Stimulated activated CD8-positive, alpha-beta memory T cell treated with anti-CD3 and anti-CD28 coated beads, Interleukin-12 subunit alpha, Interleukin-12 subunit beta, amount 100 ng/mL, for 24 hours (primary cell): ENCODE measurements around the gene TCF7L2.

Experiments used
- DNase-seq: peaks from one replicate; pipeline ENCODE4 v3.0.0-alpha.2; 2020; ENCODE audit errors: extremely low read depth

TCF7L2 gene

DNA sequence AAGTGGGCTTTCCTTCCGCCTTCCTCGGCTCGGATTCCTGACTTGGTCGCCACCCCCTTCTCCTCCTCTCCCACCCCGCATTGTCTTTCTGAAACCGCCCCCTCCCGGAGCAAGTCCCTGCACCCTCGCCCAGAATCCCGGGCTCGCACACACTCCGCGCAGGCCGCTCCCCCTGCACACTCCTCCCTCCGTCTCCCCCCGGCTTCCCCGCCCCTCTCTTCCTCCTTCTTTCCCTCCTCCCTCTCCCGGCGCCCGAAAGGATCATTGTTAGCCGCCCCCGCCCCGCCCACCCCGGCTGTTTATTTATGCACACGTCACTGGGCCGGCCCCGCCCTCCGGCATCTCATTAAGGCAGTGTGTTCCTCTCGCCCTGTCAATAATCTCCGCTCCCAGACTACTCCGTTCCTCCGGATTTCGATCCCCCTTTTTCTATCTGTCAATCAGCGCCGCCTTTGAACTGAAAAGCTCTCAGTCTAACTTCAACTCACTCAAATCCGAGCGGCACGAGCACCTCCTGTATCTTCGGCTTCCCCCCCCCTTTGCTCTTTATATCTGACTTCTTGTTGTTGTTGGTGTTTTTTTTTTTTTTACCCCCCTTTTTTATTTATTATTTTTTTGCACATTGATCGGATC lies at the start of gene TCF7L2:
TSS of gene TCF7L2 (plus strand) at position 373 of the 633 bp plus-strand sequence. CDS start 510 bp downstream, outside the sequence.
- no peak for DNase-seq

DNA sequence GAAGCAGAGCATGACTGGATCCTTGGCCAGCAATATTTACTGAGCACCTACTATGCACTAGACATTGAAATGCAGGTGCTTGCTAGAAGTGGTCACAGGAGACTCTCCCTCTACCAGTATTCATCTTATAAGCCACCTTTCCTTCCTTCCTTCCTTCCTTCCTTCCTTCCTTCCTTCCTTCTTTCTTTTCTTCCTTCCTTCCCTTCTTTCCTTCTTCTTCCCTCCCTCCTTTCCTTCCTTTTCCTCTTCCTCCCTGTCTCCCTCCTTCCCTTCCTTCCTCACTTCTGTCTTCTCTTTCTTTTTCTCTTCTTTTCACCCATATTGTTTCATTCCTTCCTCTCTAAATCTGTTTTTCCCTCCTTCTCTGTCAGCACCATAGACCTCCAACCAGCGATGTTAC lies 47.3 kb upstream of the TCF7L2 start:
- no peak for DNase-seq

DNA sequence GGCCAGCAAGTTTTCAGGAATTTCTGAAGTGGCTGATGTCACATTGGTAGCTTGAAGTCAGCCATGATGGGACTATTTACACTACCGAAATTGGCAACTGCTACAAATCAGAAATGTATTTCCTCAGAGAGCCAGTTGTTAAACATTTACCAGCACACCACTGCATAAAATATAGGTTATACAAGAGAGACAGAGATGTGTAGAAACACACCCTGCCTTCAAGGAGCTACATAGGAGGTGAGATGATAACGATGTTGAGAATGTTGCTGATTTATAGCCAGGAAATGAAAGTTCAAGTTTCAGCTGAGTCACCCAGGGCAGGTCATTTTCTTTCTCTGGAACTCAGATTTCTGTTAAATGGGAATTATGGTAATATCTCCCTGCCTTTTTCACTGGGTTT lies 46.0 kb upstream of the TCF7L2 start:
- no peak for DNase-seq

DNA sequence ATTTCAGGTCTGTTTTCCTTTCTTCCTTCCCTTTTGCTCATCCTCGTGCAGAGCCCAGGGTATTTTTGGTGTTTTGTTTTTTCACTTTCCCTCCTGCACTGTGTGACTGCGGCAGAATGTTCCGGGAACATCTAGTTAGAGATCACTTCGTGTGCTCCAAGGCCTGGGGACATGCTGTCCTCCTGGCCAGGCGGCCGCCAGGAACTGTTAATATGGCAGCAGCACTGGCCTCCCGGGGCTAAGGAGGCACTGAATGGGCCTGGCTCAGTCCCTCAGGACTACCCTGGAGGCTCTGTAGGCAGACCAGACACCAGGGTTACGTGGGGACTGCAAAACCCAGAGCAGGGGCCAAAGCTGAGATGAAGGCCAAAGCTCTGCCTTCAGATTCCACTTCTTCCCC lies 43.1 kb upstream of the TCF7L2 start:
- DNase-seq = no peak

DNA sequence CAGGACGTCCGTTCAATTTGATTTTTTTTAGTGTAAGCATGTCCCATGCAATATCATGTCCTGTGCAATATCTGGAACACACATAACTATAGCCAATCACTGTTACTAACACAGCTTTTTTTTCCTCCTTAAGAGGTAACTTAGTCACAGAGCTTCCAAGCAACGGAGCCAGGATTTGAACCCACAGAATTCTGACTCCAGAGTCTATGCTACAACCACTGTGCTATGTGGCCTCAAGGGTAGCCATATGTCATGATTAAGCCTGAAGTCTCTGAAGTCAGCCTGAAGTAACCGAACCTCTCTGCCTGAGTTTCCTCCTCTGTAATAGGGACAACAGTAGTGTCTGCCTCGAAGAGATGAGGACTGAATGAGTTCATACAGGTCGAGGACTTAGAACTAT lies 42.2 kb upstream of the TCF7L2 start:
- DNase-seq = no peak

DNA sequence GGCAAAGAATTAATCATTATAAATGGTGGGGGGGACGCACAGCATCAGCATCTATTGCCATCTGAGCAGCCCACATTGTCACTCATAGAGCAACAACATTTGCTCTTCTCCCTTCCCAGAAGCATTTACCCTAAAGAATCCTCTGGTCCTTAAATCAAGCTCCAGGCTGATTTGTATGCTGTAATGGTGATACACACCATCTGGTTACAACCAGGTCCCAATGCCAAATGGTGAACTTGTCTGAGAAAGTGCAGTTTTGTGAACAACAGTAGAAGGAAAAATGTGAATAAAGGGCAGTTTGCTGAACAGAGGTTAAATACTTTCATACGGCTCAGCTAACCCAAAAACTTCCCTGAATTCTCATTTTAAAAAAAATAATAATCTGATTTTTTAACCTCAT lies 38.8 kb upstream of the TCF7L2 start:
- DNase-seq = no peak

DNA sequence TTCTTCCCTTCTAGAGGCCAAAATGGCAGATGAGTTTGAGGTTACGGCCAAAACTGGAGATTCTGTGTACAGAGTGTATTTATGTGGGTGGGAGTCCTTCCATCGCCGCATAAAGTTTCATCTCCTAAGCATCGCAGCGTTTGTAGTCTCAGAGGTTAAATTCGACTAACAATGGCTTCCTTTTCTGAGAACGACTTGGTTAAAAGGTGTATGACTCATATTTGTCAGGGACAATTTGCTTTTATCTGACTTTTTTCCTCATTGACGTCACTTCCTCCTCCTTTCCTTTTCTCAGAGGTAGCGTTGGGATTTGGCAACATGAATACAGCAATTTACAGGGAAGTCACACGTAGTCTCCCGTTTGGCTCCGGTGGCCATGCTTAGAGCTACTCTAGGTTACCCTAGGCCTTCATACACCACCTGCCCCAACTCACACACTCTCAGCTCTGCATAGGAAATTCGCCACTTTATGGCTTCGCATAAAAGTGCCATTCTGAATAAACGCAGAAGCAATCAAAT lies 37.6 kb upstream of the TCF7L2 start:
- no peak for DNase-seq

DNA sequence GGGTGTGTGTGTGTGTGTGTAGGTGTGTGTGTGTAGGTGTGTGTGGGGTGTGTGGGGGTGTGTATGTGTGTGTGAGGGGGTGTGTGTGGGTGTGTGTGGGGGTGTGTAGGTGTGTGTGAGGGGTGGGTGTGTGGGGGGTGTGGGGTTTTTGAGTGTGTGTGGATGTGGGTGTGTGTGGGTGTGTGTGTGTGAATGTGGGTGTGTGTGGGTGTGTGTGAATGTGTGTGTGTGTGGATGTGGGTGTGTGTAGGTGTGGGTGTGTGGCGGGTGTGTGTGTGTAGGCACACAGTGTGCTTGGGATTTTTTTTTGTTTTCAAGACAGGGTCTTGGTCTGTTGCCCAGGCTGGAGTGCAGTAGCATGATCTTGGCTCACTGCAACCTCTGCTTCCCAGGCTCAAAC lies 36.8 kb upstream of the TCF7L2 start:
- DNase-seq = no peak

DNA sequence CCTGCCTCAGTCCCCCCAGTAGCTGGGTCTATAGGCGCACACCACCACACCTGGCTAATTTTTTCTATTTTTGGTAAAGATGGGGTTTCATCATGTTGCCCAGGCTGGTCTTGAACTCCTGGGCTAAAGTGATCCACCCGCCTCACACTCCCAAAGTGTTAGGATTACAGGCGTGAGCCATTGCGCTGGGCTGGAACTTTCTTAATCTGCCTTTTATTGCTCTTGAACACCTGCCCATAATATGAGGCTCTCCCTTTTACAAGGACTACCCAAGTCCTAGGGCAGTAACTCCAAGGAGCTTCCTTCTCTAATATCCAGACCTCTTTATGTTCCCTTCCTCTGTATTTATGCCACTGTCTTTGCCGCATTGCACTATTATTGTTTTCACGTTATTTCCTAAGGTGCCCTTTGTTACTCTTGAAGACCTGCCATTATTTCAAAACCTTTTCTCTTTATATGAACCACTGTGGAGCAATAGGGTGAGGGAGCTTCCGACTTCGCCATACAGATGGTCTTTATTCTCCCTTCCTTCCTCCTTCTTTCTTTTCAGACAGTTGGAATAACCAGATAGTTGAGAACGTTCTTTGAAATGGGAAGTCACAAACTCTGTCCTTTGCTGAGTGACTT lies 36.3 kb upstream of the TCF7L2 start:
- no peak for DNase-seq

DNA sequence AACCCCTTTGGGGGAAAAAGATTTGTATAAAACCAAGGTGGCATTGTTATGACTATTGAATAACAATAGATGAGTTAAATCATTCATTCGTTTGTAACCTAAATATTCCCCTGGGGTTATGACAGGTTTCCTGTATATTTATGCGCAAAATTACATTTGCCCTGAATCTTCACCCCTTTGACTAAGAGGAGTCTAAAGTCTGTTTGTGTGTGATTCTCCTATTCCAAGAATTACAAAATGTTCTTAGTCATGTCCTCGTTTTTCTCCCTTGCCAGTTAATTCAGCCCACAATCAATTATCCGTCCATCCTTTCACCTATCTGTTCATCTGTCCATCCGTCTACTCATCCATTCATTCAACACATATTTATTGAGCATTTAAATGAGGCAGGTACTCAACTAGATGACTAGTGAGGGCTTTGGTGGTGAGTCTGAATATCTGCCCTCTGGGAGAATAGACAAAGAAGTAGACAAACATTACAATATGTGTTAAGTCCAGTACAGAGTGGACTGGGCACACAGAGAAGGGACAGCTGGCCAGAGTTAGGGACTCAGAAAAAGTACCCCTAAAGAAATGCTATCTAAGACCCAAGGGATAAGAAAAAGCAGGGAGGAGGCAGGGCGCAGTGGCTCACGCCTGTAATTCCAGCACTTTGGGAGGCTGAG lies 35.6 kb upstream of the TCF7L2 start:
- DNase-seq = no peak

DNA sequence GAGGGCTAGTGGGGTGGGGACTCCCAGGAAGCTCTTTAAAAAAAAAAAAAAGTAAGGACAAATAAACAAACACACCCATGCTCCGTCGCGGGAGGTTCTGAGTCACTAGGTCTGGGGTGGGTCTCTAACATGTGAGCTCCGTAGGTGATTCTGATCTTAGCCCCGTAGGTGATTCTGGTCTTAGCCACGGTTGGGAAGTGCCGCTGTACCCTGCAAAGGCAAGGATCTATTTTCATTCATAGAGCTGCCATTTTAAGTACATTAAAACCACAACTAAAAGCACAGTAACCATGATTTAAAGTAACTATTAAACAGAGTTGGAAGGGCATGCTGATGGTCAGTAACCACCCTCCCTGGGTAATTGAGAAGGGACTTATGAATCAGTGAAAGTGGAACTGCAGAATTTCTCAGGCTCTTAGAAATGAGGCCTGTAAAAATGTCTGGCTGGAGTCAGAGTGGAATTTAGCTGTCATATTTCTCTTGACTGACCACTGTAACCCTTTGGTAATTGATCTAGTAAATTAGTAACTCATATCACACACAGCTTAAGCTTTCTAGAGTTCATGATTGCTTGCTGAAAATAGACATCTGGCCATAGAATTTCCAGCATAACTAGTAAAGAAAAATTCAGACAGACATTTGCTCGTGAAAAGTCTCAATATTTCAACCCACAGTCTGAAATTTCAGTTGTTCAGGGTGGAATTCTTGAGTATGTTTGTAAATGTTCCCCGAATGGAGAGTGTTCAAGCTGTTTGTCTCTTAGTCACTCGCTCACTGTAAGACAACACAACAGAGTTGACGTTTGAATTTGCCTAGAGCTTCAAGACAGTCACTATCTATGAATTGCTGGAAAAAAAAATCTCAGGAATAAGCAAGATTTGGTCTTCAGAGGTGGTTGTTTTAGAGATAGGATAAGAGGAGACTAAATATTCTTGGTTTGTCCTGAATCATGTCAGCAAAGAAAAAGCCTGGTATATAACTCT lies 34.2 kb upstream of the TCF7L2 start:
- DNase-seq = no peak

DNA sequence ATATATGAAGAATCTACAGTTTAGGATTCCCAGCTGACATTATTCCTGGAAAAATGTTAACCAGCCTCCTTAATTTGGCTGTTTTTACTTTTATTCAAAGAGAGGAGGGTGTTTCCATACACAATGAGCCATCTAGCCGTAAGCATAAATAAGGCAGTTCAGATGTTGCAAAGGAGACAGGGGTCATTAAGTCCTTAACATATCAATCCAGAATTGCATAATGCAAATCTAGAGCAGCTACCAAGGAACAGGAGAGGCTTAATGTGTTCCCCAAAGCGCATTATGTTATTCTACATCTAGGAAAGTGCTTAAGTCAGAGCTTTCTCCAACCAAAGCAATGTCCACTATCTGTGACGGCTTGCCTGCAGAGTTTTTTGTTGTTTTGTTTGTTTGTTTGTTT lies 32.4 kb upstream of the TCF7L2 start:
- no peak for DNase-seq

DNA sequence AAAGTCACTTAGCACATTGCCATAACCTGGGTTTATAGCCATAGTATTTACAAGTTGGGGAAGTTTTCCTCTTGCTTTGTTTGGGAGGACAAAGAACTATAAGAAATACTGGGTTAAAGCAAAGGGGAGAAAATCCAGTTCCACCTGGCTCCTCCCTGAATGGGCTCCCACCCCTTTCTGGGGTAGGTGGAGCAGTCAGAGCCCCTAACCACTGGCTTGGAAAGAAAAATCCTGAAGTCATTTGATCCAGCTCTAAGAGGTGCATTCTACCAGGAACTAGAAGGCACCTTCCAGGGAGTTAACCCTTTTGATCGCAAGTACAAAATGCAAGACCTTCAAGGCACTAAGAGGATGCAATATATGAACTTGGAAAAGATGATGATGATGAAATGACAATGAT lies 31.3 kb upstream of the TCF7L2 start:
- no peak for DNase-seq

DNA sequence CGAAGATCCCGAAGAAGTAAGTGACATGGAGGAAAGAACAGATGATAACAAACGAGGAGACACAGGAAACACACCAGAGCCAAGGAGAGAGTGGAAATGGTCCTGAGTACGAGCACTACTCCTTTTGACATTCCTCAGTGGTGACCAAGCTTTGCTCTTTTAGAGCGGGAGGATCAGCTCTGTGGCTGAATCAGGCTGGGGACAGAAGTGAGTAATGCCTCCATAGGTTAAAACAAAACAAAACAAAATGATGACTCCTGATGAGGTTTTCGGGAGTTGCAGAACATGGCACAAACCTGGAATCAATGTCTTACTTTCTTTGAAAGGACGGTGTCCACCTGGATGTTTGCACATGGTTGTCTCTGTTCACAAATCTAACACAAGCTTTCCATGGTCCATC lies 30.3 kb upstream of the TCF7L2 start:
- no peak for DNase-seq

DNA sequence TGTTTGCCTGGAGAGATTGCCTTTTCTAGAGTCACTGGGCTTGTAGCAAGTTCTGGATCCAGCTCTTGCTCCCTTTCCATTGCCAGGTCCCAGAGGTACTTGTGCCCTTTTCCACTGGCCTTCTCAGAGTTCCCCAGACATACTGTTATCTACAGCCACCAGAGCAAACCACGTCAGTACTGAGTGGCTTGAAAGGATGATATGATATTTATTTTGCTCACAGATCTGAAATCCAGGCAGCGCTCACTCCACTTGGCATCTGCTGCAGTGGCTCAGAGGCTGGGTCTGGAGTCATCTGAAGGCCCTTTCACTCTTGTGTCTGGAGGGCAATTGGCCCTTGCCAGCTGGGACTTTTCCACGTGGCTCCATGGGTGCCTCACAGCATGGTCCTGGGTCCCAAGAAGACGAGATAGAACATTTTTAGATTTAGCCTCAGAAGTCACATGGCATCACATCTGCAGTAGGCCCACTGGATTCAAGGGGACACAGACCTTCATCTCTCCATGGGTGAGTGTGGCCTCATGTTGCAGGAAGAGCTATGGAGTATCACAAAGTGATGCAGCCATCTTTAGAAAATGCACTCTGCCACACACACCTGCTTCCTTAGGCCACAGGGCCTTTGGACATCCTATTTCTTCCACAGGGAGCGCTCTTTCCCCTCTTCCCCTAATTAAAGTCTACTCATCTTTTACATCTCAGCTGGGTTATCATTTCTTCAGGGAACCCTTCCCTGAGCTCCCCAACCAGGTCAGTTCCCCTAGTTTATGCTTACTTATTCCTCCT lies 22.9 kb upstream of the TCF7L2 start:
- DNase-seq = no peak

DNA sequence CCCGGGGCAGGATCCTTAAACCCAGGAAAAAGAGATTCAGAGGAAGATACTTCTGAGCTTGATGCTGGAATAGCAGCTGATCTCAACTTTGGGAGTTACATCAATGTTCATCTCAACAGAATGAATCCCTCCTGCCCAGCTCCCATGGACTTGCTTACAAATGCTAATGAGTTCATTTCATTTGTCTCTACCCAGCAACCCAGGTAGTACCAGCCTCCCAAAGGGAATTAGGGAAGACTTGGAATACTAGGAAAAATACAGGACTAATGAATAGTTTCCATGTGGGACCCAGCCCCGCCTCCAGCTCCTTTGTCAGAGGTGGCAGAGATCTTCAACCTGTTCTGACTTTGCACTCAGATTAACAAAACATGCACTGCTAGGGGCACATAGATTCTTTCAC lies 22.1 kb upstream of the TCF7L2 start:
- DNase-seq = no peak

DNA sequence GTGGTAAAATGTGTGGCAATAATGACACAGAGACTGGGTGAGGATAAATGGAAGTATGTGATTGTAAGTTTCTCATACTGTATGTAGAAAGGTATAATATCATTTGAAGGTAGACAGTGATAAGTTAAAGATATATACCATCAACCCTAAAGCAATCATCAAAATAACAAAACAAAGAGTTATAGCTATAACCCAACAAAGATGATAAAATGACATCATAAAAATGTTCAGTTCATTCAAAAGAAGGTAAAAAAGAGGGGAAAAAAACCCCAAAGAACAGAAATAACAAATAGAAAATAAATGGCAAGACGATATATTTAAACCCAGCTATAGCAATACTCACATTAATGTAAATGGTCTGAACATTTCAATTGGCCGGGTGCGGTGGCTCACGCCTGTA lies 17.4 kb upstream of the TCF7L2 start:
- DNase-seq = no peak

DNA sequence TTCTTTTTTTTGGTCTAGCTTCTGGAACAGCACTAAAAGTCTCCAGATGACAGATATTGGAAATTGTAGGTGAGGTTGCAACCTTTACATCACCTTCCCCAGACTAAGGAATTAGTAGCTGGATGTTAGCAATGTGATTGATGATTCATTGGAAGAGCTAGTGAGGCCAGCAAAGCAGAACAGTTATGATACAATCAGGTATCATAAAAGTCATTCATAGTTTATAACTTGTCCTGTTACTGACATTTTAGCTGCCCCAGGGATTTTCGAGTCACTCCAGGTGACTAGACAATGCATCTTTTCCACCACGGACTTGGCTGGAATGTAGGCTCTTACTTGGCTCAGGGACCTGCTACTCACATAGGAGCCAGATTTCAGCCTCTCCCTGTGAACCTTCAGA lies 15.9 kb upstream of the TCF7L2 start:
- DNase-seq = no peak

DNA sequence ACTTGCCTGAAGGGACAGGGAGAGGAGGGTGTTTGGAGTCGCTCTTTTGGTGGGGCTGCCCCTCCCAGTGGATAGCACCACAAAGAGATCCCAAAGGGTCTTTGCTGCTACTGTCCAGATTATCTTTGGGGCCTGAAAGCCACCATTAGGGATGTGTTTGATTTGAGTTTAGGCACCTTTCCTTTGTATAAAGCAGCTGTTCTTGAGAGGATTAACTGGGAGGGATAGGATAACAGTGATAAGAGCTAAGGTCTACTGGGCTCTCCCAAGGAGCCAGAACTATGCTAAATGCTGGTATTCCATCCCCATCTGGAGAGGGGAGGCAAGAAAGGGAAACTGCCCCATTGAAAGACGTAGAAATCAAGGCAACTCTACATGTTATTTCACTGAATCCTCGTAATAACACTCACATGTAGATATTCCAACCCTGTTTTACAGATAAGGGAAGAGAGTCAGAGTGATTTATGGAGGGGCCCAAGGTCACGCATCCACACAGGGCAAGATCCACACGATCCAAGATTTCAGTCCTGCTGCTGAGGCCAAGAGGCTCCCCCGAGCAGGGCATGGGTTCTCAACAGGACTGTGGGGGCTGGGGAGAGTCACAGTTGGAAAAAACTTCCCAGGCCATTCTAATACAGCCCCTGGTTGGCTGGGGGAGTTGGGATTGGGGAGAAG lies 11.1 kb upstream of the TCF7L2 start:
- DNase-seq = no peak

DNA sequence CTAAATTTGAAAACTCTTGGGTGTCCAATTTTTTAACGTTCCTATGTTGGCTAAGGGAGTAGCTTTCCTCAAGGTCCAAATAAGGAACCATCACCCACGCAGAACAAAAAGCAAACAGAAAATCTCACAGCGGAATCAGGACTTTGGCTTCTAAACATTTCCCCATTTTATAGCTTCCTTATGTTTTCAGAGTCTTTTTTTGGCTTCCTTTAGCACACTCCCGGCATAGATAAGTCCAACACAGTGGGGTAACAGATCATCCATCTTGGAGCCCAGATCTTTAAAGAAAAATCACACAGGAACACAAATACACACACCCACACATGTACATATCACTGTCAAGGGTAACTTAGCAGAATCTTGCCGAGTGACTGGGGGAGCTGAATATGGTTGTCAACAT lies 4.2 kb upstream of the TCF7L2 start:
- no peak for DNase-seq

DNA sequence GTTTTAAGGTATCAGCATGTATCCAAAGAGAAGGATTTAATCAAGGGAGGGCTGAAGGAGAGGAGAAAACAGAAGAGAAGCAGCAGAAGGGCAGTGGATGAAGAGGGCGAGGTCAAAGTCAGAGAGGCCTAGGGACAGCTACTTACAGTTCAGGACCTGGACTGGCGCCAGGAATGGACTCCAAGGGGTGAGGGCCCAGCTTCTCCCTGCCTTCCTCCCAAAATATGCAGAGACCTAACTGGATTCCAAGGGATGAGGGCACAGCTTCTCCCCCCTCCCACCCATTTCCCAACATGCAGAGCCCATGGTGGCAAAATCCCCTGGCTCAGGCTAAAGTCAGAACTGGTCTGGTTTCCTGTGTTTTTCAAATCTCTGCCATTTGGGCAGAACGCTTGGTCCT lies 3.4 kb upstream of the TCF7L2 start:
- no peak for DNase-seq
